Stimulated activated CD8-positive, alpha-beta memory T cell treated with anti-CD3 and anti-CD28 coated beads, Interleukin-7, amount 100 ng/mL, for 1 hour (primary cell): ENCODE measurements around the gene AMMECR1.
"Not testable (repeated sequence)": the region's sequence is repeated elsewhere in the genome, so short reads cannot be mapped to it uniquely, and the experiment has no call there.

Source experiments
- DNase-seq, 2 donors: peaks; one replicate each; pipeline ENCODE4 v3.0.0-alpha.2; 2020; ENCODE audit warnings: low read depth in 2 of 2

The AMMECR1 gene

GRCh38 chrX:110257889-110258288, 60.0 kb downstream of the AMMECR1 start:
- DNase-seq, result no peak

DNA sequence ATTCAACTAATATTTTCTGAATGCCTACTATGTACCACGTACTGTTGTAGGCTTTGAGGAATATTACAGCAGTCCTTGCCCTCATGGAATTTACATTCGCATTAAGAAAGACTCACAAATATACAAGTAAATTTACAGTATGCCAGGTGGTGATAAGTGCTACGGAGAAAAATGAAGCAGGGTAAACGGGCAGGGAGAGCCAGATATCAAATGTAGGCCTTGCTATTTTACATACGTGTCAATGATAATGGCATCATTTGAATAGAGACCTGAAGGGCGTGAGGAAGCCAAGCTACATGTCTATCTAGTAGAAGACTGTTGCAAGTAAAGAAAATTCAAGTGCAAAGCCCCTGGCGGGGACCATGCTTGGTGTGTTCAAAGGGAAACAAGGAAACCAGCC, 65.2 kb downstream of the AMMECR1 start:
- no peak for DNase-seq

DNA sequence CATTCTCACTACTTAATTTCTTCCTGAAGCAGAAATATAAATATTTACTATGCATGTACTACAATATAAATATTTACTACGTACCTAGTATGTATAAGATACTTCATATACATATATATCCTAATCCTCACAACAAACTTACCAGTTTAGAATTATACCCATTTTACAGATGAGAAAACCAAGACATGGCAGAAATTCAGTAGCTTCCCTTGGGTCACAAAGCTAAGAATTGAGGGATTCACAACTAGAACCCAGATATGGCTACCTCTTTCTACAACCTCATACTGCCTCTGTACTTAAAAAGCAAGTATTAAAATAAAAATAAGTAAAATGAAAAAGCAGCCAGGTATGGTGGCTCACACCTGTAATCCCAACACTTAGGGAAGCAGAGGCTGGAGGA, 65.9 kb downstream of the AMMECR1 start:
- no peak for DNase-seq

DNA sequence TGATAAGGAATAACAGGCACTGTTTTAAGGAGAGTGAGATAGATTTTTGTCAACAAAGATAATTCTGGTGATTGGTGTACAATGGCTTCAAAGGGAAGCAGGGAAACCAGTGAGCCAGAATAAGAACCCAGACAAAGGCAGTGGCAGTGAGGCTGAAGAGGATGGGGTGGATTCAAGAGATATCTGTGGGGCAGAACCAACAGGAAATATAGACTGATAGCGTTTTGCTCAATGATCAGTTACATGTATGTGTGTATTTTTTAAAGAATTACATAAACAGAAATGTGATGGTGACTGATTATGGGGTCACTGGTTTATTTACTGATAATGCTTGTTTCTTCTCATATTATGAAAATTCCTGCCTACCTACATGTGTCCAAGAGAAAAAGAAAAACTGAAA, 66.4 kb downstream of the AMMECR1 start:
- DNase-seq, result no peak

GRCh38 chrX:110250847-110251246, 67.0 kb downstream of the AMMECR1 start:
- no peak for DNase-seq

GRCh38 chrX:110248578-110248977, 69.3 kb downstream of the AMMECR1 start:
- DNase-seq, result no peak

DNA sequence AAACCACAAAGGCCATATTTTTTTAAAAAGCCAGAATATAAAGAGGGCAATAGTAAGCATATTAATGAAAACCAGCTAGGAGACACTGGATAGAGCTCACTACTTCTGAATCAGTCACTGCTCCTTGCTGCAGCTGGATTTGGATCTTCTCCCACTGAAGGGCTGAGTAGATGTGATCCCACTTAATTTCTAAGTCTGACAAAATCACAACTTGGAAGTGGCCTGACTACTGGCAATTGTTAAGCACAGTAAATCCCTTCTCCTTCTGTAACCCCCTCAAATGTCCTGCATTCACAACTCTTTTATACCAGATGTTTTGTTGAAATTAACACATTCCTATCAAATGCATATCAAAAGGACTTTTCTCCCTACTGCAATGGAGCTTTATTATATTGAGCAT, 72.9 kb downstream of the AMMECR1 start:
- no peak for DNase-seq

GRCh38 chrX:110242371-110242770, 75.5 kb downstream of the AMMECR1 start:
- no peak for DNase-seq

DNA sequence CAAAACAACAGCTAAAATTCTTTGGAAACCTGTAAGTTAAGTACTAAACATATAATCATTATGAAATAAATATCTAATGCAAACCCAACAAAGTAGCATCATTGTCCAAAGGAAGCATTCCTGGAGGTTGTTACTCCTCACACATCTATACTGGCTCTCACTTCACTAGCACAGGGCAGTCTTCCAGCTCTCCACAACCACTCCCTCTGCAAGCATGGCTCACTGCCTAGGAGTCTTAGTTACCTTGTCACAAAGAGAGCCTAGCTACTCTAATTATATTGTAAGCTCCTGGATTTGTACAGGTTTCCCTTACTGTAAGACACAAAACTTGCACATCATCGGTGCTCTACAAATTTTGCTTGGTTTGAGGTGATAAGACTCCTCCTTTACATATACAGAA, 76.1 kb downstream of the AMMECR1 start:
- DNase-seq, result no peak

DNA sequence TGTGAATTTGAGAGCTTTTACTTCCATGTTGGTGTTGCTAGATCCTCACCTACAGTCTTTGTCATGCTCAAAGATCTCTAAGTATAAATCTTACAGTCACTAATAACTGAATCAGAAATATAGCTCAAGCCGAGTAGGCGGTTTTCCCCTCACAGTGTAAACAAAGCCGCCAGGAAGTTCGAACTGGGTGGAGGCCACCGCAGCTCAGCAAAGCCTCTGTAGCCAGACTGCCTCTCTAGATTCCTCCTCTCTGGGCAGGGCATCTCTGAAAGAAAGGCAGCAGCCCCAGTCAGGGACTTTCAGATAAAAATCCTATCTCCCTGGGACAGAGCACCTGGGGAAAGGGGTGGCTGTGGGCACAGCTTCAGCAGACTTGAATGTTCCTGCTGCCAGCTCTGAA, 79.6 kb downstream of the AMMECR1 start:
- not testable (repeated sequence) for DNase-seq

DNA sequence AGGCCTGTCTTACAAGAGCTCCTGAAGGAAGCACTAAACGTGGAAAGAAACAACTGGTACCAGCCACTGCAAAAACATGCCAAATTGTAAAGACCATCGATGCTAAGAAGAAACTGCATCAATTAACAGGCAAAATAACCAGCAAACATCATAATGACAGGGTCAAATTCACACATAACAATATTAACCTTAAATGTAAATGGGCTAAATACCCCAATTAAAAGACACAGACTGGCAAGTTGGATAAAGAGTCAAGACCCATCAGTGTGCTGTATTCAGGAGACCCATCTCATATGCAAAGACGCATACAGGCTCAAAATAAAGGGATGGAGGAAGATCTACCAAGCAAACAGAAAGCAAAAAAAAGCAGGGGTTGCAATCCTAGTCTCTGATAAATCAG, 86.4 kb downstream of the AMMECR1 start:
- DNase-seq, result not testable (repeated sequence)

DNA sequence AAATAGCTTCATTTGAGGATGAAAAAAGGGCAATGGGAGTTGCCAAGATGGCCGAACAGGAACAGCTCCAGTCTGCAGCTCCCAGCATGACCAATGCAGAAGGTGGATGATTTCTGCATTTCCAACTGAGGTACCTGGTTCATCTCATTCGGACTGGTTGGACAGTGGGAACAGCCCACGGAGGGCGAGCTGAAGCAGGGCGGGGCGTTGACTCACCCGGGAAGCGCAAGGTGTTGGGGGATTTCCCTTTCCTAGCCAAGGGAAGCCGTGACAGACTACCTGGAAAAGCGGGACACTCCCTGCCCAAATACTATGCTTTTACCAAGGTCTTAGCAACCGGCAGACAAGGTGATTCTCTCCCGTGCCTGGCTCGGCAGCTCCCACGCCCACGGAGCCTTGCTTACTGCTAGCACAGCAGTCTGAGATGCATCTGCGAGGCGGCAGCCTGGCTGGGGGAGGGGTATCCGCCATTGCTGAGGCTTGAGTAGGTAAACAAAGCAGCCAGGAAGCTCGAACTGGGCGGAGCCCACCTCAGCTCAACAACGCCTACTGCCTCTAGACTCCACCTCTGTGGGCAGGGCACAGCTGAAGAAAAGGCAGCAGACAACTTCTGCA, 88.3 kb downstream of the AMMECR1 start:
- DNase-seq, result peak in 1 of 2 donors; percentile 7

- DNase-seq, result no peak
Observed at GRCh38 chrX:110228453-110228852, 89.4 kb downstream of the AMMECR1 start.

- no peak for DNase-seq
Observed at GRCh38 chrX:110226931-110227330, 91.0 kb downstream of the AMMECR1 start.

DNA sequence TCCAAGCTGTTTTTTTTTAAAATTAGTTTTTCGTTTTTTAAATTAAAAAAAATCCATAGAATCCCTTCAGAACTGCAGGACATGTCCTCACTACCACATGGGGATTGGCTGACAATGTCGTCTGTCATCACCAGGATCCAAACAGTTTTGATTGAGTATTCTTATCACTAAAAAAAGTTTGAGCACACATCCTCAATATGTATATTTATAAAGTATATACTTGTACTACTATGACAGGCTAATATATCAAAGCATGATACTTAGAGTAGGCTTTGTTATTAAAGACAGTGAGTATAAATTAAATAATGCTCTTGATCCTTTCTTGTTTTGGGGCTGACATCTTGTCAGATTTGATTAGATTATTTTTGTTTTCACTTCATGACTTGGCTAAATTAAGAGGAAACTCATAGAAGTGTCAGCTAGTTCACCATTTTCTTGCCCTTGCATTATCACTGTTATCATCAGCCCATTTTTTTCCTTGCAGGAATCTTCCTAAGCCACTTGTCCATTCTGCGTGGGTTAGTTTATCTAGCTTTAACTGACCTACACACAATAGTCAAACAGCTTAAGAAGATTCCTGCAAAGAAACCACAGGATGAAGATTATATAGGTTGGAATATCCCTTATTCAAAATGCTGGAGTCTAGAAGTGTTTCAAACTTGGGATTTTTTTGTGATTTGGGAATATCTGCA, 92.8 kb downstream of the AMMECR1 start:
- no peak for DNase-seq

GRCh38 chrX:110222497-110223257, 95.2 kb downstream of the AMMECR1 start:
- no peak for DNase-seq

- no peak for DNase-seq
Observed at GRCh38 chrX:110219920-110220319, 98.0 kb downstream of the AMMECR1 start.

- no peak for DNase-seq
Observed at GRCh38 chrX:110218591-110218990, 99.3 kb downstream of the AMMECR1 start.

DNA sequence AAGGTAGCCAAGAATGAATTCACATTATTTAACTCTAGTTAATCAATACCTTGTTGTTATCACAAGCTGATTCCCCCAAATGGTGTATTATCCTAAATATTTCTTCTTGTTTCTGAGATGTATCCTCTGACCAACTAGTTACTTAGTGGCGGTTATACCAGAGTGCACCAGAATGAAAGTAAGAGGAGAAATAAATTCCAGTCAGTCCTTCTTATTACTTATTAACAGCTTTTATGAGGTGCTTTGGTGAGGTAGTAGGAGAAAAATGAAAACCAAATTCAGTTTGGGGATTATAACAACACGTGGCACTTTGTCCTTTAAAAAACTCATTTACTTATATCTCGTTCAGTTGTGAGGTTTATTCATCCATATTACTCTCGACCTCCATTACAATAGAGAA, 101.9 kb downstream of the AMMECR1 start:
- DNase-seq, result no peak

DNA sequence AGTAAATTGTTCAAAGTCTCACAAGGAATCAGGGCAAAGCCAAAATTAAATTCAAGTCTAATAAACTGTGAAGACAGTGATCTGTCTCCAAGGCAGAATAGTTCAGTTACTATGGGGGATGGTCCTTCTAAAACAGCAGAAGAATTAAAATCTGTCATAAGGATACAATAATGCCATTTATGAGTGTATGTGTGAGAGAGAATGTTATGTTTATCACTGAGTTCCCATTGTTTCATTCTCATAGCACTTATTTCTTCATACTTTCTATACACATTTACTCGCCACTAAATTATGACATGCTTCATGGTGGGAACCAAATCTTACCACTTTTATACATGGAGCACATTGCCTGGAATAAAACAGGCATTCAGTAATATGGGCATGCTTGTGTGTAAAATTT, 102.5 kb downstream of the AMMECR1 start:
- DNase-seq, result no peak

GRCh38 chrX:110214684-110215083, 103.2 kb downstream of the AMMECR1 start:
- no peak for DNase-seq

GRCh38 chrX:110213183-110213582, 104.7 kb downstream of the AMMECR1 start:
- DNase-seq, result no peak

DNA sequence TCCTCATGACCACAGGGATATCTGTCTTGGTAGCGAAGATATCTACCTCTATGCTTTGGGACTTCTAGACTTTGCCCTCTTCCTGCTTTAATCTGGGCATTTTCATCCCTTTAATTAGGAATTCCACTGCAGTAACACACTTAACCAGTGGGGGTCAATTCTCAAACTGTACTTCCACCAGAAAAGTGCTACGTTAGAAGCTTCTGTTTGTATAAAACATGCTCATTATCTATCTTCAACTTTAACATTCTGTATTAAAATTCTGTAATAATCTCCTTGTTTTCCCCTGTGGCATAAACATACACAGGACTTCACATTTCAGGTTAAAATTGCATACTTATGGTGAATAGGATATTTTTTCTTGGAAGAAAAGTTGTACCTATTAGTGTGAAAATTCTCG, 105.6 kb downstream of the AMMECR1 start:
- no peak for DNase-seq
